Mesenchymal stem cell (in vitro differentiated cells and primary cell): ENCODE measurements around the gene SLC29A3.

Experiments used
- DNase-seq: peaks from one replicate; pipeline ENCODE4 v3.0.0-alpha.2; 2013
- H2AFZ ChIP-seq: one replicate; pipeline ENCODE4 v1.6.1; 2013; ENCODE audit warnings: low read depth, mild to moderate bottlenecking, control low read depth, inconsistent platforms, low read length, moderate library complexity
- H2AK5ac ChIP-seq: 2 replicates; pipeline ENCODE4 v1.6.1; 2013; ENCODE audit warnings: low read length, moderate library complexity, mild to moderate bottlenecking, inconsistent platforms; ENCODE audit not compliant: severe bottlenecking
- H2BK120ac ChIP-seq: one replicate; pipeline ENCODE4 v1.6.1; 2013; ENCODE audit warnings: low read depth, mild to moderate bottlenecking, inconsistent platforms, low read length, moderate library complexity
- H2BK12ac ChIP-seq, 2 experiments: one replicate each; pipeline ENCODE4 v1.6.1; 2013; ENCODE audit warnings: inconsistent platforms in 2 of 2, low read length in 2 of 2, mild to moderate bottlenecking in 2 of 2, moderate library complexity in 2 of 2, control low read depth in 1 of 2
- H2BK15ac ChIP-seq: one replicate; pipeline ENCODE4 v1.6.1; 2013; ENCODE audit warnings: mild to moderate bottlenecking, low read depth, inconsistent platforms; ENCODE audit not compliant: poor library complexity, severe bottlenecking
- H2BK5ac ChIP-seq: 2 replicates; pipeline ENCODE4 v1.6.1; 2013; ENCODE audit warnings: low read depth, mild to moderate bottlenecking, low read length, control low read depth, inconsistent platforms; ENCODE audit not compliant: poor library complexity, severe bottlenecking
- H3K14ac ChIP-seq, 2 experiments: one replicate each; pipeline ENCODE4 v1.6.1; 2013; ENCODE audit warnings: inconsistent platforms in 2 of 2, low read length in 2 of 2, control low read depth in 1 of 2, mild to moderate bottlenecking in 1 of 2, moderate library complexity in 1 of 2
- H3K18ac ChIP-seq, 2 experiments: one replicate each; pipeline ENCODE4 v1.6.1; 2013; ENCODE audit warnings: inconsistent platforms in 2 of 2, low read length in 2 of 2, control low read depth in 1 of 2, low read depth in 1 of 2, mild to moderate bottlenecking in 1 of 2
- H3K23ac ChIP-seq, 2 experiments: one replicate each; pipeline ENCODE4 v1.6.1; 2013; ENCODE audit warnings: inconsistent platforms in 2 of 2, low read length in 2 of 2, mild to moderate bottlenecking in 2 of 2, moderate library complexity in 2 of 2, control low read depth in 1 of 2
- H3K27ac ChIP-seq: 2 replicates; pipeline ENCODE4 v1.5.1; 2013; ENCODE audit warnings: mild to moderate bottlenecking, moderate library complexity, low read length, control low read depth, inconsistent platforms; ENCODE audit not compliant: poor library complexity, severe bottlenecking
- H3K27me3 ChIP-seq, 2 experiments: 2 replicates each; pipeline versions ENCODE4 v1.6.1 to v1.7.0; 2013; ENCODE audit warnings: low read length in 2 of 2, mild to moderate bottlenecking in 2 of 2, moderate library complexity in 2 of 2, control low read depth in 1 of 2, inconsistent platforms in 1 of 2; ENCODE audit not compliant: control insufficient read depth in 1 of 2, insufficient read depth in 1 of 2
- H3K36me3 ChIP-seq, 2 experiments: 2 replicates each; pipeline versions ENCODE4 v1.6.1 to v1.7.0; 2013; ENCODE audit warnings: low read length in 2 of 2, control low read depth in 1 of 2, inconsistent platforms in 1 of 2, low read depth in 1 of 2, mild to moderate bottlenecking in 1 of 2; ENCODE audit not compliant: insufficient read depth in 2 of 2, control insufficient read depth in 1 of 2
- H3K4ac ChIP-seq, 2 experiments: one replicate each; pipeline ENCODE4 v1.6.1; 2013; ENCODE audit warnings: inconsistent platforms in 2 of 2, low read length in 2 of 2, mild to moderate bottlenecking in 2 of 2, moderate library complexity in 2 of 2, control low read depth in 1 of 2, low read depth in 1 of 2
- H3K4me1 ChIP-seq: 2 replicates; pipeline ENCODE4 v1.6.1; 2013; ENCODE audit warnings: low read depth, low read length, control low read depth; ENCODE audit not compliant: control insufficient read depth, insufficient read depth
- H3K4me2 ChIP-seq: 2 replicates; pipeline ENCODE4 v1.6.1; 2013; ENCODE audit warnings: low read length, mild to moderate bottlenecking, inconsistent platforms; ENCODE audit not compliant: poor library complexity, severe bottlenecking
- H3K4me3 ChIP-seq, 2 experiments: 2 replicates each; pipeline versions ENCODE4 v1.5.1 to v1.7.0; 2013; ENCODE audit warnings: low read length in 2 of 2, mild to moderate bottlenecking in 2 of 2, control low read depth in 1 of 2, low read depth in 1 of 2; ENCODE audit not compliant: insufficient read depth in 1 of 2
- H3K79me1 ChIP-seq: replicated peaks from 2 replicates; pipeline ENCODE4 v1.6.1; 2013; ENCODE audit warnings: mild to moderate bottlenecking, control low read depth, low read length, inconsistent platforms; ENCODE audit not compliant: poor library complexity, severe bottlenecking
- H3K9ac ChIP-seq: 2 replicates; pipeline ENCODE4 v1.7.0; 2013; ENCODE audit warnings: mild to moderate bottlenecking, low read length, moderate library complexity
- H3K9me3 ChIP-seq: 2 replicates; pipeline ENCODE4 v1.7.0; 2013; ENCODE audit warnings: mild to moderate bottlenecking, low read length; ENCODE audit not compliant: control insufficient read depth
- H4K8ac ChIP-seq: one replicate; pipeline ENCODE4 v1.6.1; 2013; ENCODE audit warnings: inconsistent platforms, mild to moderate bottlenecking, low read length, moderate library complexity
- H4K91ac ChIP-seq: one replicate; pipeline ENCODE4 v1.6.1; 2013; ENCODE audit warnings: mild to moderate bottlenecking, low read length, inconsistent platforms
- WGBS: methylation state at CpG from one replicate; pipeline ENCODE4 v1.1.7; 2013; ENCODE audit warnings: mixed read lengths; 5-methylcytosine and 5-hydroxymethylcytosine counted together

Gene SLC29A3

DNA sequence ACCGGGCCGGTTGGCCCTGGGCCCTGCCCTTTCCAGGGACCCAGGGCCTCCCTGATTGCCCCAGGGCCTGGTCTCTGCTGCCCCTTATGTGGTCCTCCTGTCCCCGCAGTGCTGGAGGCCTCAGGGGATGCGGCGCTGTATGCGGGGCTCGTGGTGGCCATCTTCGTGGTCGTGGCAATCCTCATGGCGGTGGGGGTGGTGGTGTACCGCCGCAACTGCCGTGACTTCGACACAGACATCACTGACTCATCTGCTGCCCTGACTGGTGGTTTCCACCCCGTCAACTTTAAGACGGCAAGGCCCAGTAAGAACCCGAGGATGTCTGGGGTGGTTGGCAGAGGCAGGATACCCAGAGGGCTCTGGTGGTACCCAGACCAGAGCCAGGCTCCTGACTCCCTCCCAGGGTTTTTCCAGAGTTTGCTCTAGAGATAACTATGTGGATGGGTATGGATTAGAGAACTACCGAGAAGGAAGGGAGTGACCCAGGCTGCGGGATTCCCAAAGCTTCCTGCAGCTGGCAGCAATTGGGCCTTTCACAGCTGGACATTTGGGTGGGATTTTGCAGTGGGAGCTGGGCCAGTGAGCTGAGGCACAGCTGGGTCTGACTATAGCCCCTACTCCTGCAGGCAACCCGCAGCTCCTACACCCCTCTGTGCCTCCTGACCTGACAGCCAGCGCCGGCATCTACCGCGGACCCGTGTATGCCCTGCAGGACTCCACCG, 28.1 kb upstream of the SLC29A3 start:
- H3K4me3 ChIP-seq = no peak overlapping the region

GRCh38 chr10:71291528-71291900, 27.5 kb upstream of the SLC29A3 start:
- Histone ChIP-seq H3K4me3 (no peak overlapping the region), H3K4me2 (no peak overlapping the region), H3K79me1 (no peaks in the 10 kb centered on the region), H2BK5ac (no peak overlapping the region), H4K91ac (no peak overlapping the region), H3K4me1 (no peaks in the 10 kb centered on the region), H3K9me3 (no peaks in the 10 kb centered on the region), H4K8ac (no peak overlapping the region), H3K4ac (no peak overlapping the region), H2BK15ac (no peak overlapping the region), H3K23ac (no peak overlapping the region), H2AK5ac (no peak overlapping the region), H3K14ac (no peak overlapping the region), H3K18ac (no peak overlapping the region), H3K27ac (no peak overlapping the region), H2BK12ac (no peak overlapping the region), H2BK120ac (no peak overlapping the region), H3K36me3 (peaks cover 0 to 15% of the 10 kb centered on the region in 2 experiments), H3K9ac (no peak overlapping the region), H3K27me3 (peaks cover 0 to 48% of the 10 kb centered on the region in 2 experiments), H2AFZ (no peak overlapping the region)
- no peak for DNase-seq
- 99% methylated on average over 13 of the region's 13 CpGs for WGBS

More for the DNA sequence above, 28.1 kb upstream of the SLC29A3 start:
- Histone ChIP-seq H3K4me2 (no peak overlapping the region), H3K27me3 (peaks cover 0 to 49% of the 10 kb centered on the region in 2 experiments), H3K9me3 (no peaks in the 10 kb centered on the region), H3K4me1 (no peaks in the 10 kb centered on the region), H3K27ac (no peak overlapping the region), H3K18ac (no peak overlapping the region), H2BK120ac (no peak overlapping the region), H3K9ac (no peak overlapping the region), H2BK5ac (no peak overlapping the region), H3K4ac (no peak overlapping the region), H4K8ac (no peak overlapping the region), H3K79me1 (no peaks in the 10 kb centered on the region), H4K91ac (no peak overlapping the region), H2BK15ac (no peak overlapping the region), H3K14ac (no peak overlapping the region), H2BK12ac (no peak overlapping the region), H3K36me3 (peaks cover 0 to 15% of the 10 kb centered on the region in 2 experiments), H3K23ac (no peak overlapping the region), H2AFZ (no peak overlapping the region), H2AK5ac (no peak overlapping the region)
- DNase-seq = no peak
- 96% methylated on average over 26 of the region's 26 CpGs for WGBS

DNA sequence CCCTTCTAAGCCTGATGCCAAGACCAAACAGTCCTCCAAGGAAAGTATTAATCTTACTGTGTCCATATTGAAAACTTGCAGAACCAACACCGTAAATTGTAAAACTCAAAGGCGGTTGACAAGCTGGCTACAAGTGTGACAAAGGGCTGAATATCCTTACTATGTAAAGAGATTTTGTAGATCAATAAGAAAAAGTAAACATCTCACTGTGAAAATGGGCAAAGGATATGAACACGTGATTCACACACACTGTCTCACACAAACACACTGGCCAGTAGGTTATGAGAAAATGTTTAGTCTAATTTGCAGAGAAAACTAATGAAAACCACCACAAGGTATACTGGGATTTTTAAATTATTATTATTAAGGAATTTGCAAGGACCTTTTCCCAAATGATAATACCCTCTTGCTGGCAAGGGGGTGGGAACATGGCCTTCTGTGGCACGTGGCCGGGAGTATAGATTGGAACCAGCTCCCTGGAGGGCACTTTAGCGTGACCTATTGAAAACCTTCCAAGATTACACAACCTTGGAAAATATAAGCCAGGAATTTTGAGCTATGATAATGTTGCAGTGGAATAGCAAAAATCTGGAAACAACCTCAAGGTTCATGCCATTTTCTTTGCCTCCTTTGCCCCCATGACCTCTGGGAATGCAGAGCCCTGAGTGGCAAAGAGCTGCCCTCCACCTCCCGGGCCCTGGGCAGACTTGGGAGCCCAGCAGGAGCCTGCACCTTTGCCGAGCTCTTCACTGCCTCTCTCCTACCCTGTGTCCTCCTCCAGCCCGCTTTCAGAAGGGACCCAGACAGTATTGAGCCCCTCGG, 26.2 kb upstream of the SLC29A3 start:
- H3K4ac ChIP-seq = no peak overlapping the region
- no peak overlapping the region for H3K23ac ChIP-seq
- H2BK12ac ChIP-seq = no peak overlapping the region
- H2BK5ac ChIP-seq = no peak overlapping the region
- H2BK15ac ChIP-seq = no peak overlapping the region
- 86% methylated on average over 7 of the region's 10 CpGs for WGBS
- H2AK5ac ChIP-seq = no peak overlapping the region
- DNase-seq = no peak
- no peak overlapping the region for H3K4me2 ChIP-seq
- no peak overlapping the region for H2AFZ ChIP-seq
- H4K91ac ChIP-seq = no peak overlapping the region
- H3K36me3 ChIP-seq = peaks cover 0 to 15% of the 10 kb centered on the region in 2 experiments
- no peak overlapping the region for H3K9ac ChIP-seq
- H3K18ac ChIP-seq = no peak overlapping the region
- H3K79me1 ChIP-seq = no peaks in the 10 kb centered on the region
- no peak overlapping the region for H3K4me3 ChIP-seq
- peaks cover 0 to 37% of the 10 kb centered on the region in 2 experiments for H3K27me3 ChIP-seq
- H3K27ac ChIP-seq = no peak overlapping the region
- no peaks in the 10 kb centered on the region for H3K9me3 ChIP-seq
- H3K4me1 ChIP-seq = no peaks in the 10 kb centered on the region
- H2BK120ac ChIP-seq = no peak overlapping the region
- H4K8ac ChIP-seq = no peak overlapping the region
- no peak overlapping the region for H3K14ac ChIP-seq

DNA sequence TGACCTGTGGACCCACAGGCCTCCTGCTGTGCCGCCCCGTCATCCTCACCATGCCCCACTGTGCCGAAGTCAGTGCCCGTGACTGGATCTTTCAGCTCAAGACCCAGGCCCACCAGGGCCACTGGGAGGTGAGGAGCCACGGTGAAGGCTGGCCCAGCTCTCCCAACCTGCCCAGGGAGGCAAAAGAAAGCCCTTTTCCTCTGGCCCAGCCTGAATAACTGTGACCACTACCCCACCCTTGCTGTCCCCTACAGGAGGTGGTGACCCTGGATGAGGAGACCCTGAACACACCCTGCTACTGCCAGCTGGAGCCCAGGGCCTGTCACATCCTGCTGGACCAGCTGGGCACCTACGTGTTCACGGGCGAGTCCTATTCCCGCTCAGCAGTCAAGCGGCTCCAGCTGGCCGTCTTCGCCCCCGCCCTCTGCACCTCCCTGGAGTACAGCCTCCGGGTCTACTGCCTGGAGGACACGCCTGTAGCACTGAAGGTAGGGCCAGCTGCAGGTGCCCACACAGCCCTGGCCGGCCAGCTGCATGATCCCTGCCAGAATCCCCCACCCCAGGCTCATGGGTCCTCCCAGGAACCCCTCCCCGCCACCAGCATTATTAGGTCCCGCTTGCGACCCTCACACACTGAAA, 25.5 kb upstream of the SLC29A3 start:
- no peak overlapping the region for H2AFZ ChIP-seq
- H2BK120ac ChIP-seq = no peak overlapping the region
- H3K4me1 ChIP-seq = no peaks in the 10 kb centered on the region
- H3K4ac ChIP-seq = no peak overlapping the region
- H2BK15ac ChIP-seq = no peak overlapping the region
- no peak overlapping the region for H3K9ac ChIP-seq
- H3K79me1 ChIP-seq = no peaks in the 10 kb centered on the region
- H3K36me3 ChIP-seq = peaks cover 0 to 14% of the 10 kb centered on the region in 2 experiments
- H2BK5ac ChIP-seq = no peak overlapping the region
- H3K9me3 ChIP-seq = no peaks in the 10 kb centered on the region
- H4K91ac ChIP-seq = peak overlapping the region; percentile 2
- H3K4me2 ChIP-seq = no peak overlapping the region
- H3K27me3 ChIP-seq = peaks cover 0 to 37% of the 10 kb centered on the region in 2 experiments
- no peak for DNase-seq
- WGBS = 98% methylated on average over 19 of the region's 19 CpGs
- no peak overlapping the region for H2BK12ac ChIP-seq
- H4K8ac ChIP-seq = no peak overlapping the region
- no peak overlapping the region for H3K4me3 ChIP-seq
- no peak overlapping the region for H3K27ac ChIP-seq
- no peak overlapping the region for H3K23ac ChIP-seq
- no peak overlapping the region for H2AK5ac ChIP-seq
- H3K14ac ChIP-seq = no peak overlapping the region
- no peak overlapping the region for H3K18ac ChIP-seq
